T-cell (primary cell): Measurements from ENCODE around the gene HAO1. TPM values are rescaled to one million over a fixed set of nuclear protein-coding genes. Genes with fewer than 3 reads are reported as not detected.
"Not testable (repeated sequence)": the region's sequence is repeated elsewhere in the genome, so short reads cannot be mapped to it uniquely, and the experiment has no call there.

Experiments used
- ATAC-seq, 4 experiments: fragments of 200-7000 bp in 3 of 4; fragments of 150-1000 bp in 1 of 4; cut with Tn5 transposase; replicated peaks in 1 of 4; 1 replicate in 3 of 4; 2 replicates in 1 of 4; pipeline ENCODE4 v1.10.0; 2021; ENCODE audit warnings: moderate library complexity in 3 of 4, mild to moderate bottlenecking in 2 of 4, moderate number of reproducible peaks in 1 of 4
- CTCF ChIA-PET, 2 donors: fragments of 300-600 bp; sonication (Branson Sonifier 250); formaldehyde crosslinking; loops; one replicate each; lab custom pipeline; 2022; ENCODE audit warnings: antibody characterized with exemption in 2 of 2; lab: Charles Lee
- POLR2A ChIA-PET, 2 donors: fragments of 300-600 bp; sonication (Branson Sonifier 250); formaldehyde crosslinking; loops; one replicate each; lab custom pipeline; 2022; ENCODE audit warnings: antibody characterized with exemption in 2 of 2; lab: Charles Lee
- DNase-seq, 35 experiments: peaks; one replicate each; pipeline versions ENCODE4 v3.0.0 to v3.0.0-alpha.2; 2013 to 2023
- H3K27ac ChIP-seq: one replicate; pipeline ENCODE4 v1.5.1; 2013; ENCODE audit warnings: low read length
- H3K27me3 ChIP-seq, 2 experiments: replicated peaks in 1 of 2; 1 replicate in 1 of 2; 2 replicates in 1 of 2; pipeline versions ENCODE4 v1.6.1 to v1.7.0; 2013; ENCODE audit warnings: low read length in 1 of 2, mixed read lengths in 1 of 2; ENCODE audit not compliant: control insufficient read depth in 2 of 2, insufficient read depth in 2 of 2; ENCODE audit errors: extremely low read depth in 1 of 2
- H3K36me3 ChIP-seq, 2 donors: 1 replicate in 1 of 2; 2 replicates in 1 of 2; pipeline versions ENCODE4 v1.6.1 to v1.7.0; 2013; ENCODE audit warnings: low read length in 1 of 2; ENCODE audit not compliant: control insufficient read depth in 2 of 2, insufficient read depth in 1 of 2; ENCODE audit errors: extremely low read depth in 1 of 2
- H3K4me1 ChIP-seq, 2 experiments: 1 replicate in 1 of 2; 2 replicates in 1 of 2; pipeline versions ENCODE4 v1.6.1 to v1.7.0; 2013; ENCODE audit warnings: low read length in 2 of 2, mixed read lengths in 1 of 2; ENCODE audit not compliant: insufficient read depth in 2 of 2, control insufficient read depth in 1 of 2; ENCODE audit errors: extremely low read depth in 1 of 2
- H3K4me3 ChIP-seq, 2 donors: 1 replicate in 1 of 2; 2 replicates in 1 of 2; pipeline versions ENCODE4 v1.5.1 to v1.7.0; 2013; ENCODE audit warnings: mild to moderate bottlenecking in 2 of 2, low read length in 1 of 2, moderate library complexity in 1 of 2; ENCODE audit not compliant: control insufficient read depth in 1 of 2; ENCODE audit errors: extremely low read depth in 1 of 2
- H3K9me3 ChIP-seq: 2 replicates; pipeline ENCODE4 v1.7.0; 2013
- H3K27ac Mint-ChIP-seq, 2 donors: one replicate each; pipeline ENCODE4 v1.8.0; 2020 to 2021; ENCODE audit warnings: mild to moderate bottlenecking in 2 of 2, mixed read lengths in 2 of 2
- H3K27me3 Mint-ChIP-seq, 2 donors: one replicate each; pipeline ENCODE4 v1.8.0; 2021 to 2022; ENCODE audit warnings: mixed read lengths in 2 of 2
- H3K36me3 Mint-ChIP-seq: one replicate; pipeline ENCODE4 v1.8.0; 2021; ENCODE audit warnings: mixed read lengths
- H3K4me1 Mint-ChIP-seq, 3 donors: one replicate each; pipeline ENCODE4 v1.8.0; 2020 to 2022; ENCODE audit warnings: mixed read lengths in 3 of 3, mild to moderate bottlenecking in 1 of 3
- H3K4me3 Mint-ChIP-seq, 3 donors: one replicate each; pipeline ENCODE4 v1.8.0; 2020 to 2022; ENCODE audit warnings: mild to moderate bottlenecking in 3 of 3, mixed read lengths in 3 of 3, moderate library complexity in 3 of 3
- H3K9me3 Mint-ChIP-seq, 3 donors: one replicate each; pipeline ENCODE4 v1.8.0; 2020 to 2022; ENCODE audit warnings: mixed read lengths in 3 of 3
- WGBS: methylation state at CpG from one replicate; pipeline ENCODE4 v1.1.5; 2013; ENCODE audit warnings: missing lambda C conversion rate; ENCODE audit not compliant: insufficient coverage; 5-methylcytosine and 5-hydroxymethylcytosine counted together
- total RNA-seq, 35 experiments: library from RNA in 6 of 35; stranded (reverse) in 6 of 35; fragments of 120-200 nt in 1 of 35; gene quantifications; one replicate each; pipeline versions ENCODE4 v1.2.1 to v1.2.4 and lab custom pipeline; 2013 to 2026

Gene HAO1
- total RNA-seq, 5 donors from 2014 or later (not counting 1 experiment from before 2014, with no cell fraction given) = not detected

DNA sequence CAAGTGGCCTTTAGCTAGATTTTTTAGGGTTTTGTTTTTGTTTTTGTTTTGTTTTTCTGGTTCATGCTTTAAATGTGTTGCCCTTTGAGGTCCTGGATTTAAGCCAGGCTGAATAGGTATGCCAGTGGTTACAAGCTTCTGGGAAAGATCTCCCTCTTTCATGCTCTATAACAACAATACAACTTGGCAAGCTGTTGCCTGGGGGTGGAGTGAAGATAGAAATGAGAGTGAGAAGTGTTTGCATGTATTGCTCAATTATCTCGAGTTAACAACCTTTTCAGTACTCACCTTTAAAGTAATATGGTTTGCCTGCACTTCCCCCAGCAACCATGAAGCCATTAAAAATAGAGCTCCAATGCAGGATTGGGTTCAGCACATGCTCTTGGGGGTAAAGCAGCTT lies 19.2 kb upstream of the HAO1 start:
- peaks cover 0 to 12% of the 10 kb centered on the region in 2 experiments for H3K27me3 ChIP-seq
- peaks cover 0 to 12% (median 6%) of the 10 kb centered on the region in 3 donors for H3K9me3 Mint-ChIP-seq
- H3K4me1 ChIP-seq = no peaks in the 10 kb centered on the region
- H3K4me3 ChIP-seq = no peak overlapping the region
- no peak for DNase-seq
- no peak overlapping the region for H3K27ac ChIP-seq
- H3K36me3 Mint-ChIP-seq = no peaks in the 10 kb centered on the region
- ATAC-seq = no peak
- ChIA-PET POLR2A (no interaction called here), CTCF (no interaction called here)
- H3K4me3 Mint-ChIP-seq = no peak overlapping the region
- no peaks in the 10 kb centered on the region for H3K4me1 Mint-ChIP-seq
- no peaks in the 10 kb centered on the region for H3K9me3 ChIP-seq
- H3K27me3 Mint-ChIP-seq = peaks cover 34 to 38% of the 10 kb centered on the region in 2 donors
- no peak overlapping the region for H3K27ac Mint-ChIP-seq
- WGBS = no CpG with 5 or more reads among the region's 1 CpG
- H3K36me3 ChIP-seq = no peaks in the 10 kb centered on the region

DNA sequence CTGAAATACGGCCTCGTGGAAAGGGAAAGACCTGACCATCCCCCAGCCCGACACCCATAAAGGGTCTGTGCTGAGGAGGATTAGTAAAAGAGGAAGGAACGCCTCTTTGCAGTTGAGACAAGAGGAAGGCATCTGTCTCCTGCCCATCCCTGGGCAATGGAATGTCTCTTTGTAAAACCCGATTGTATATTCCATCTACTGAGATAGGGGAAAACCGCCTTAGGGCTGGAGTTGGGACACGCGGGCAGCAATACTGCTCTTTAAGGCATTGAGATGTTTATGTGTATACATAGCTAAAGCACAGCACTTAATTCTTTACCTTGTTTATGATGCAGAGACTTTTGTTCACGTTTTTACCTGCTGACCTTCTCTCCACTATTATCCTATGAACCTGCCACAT lies 16.3 kb upstream of the HAO1 start:
- ATAC-seq, H3K4me1 ChIP-seq, POLR2A ChIA-PET, H3K36me3 Mint-ChIP-seq, H3K4me3 Mint-ChIP-seq, H3K36me3 ChIP-seq, H3K27me3 ChIP-seq, H3K27ac ChIP-seq, H3K4me1 Mint-ChIP-seq, CTCF ChIA-PET, H3K9me3 ChIP-seq, H3K4me3 ChIP-seq, H3K27ac Mint-ChIP-seq, DNase-seq: not testable (repeated sequence)
- 40% methylated on average over 1 of the region's 9 CpGs for WGBS
- H3K27me3 Mint-ChIP-seq = peaks cover 36 to 37% of the 10 kb centered on the region in 2 donors
- H3K9me3 Mint-ChIP-seq = peaks cover 6 to 19% (median 7%) of the 10 kb centered on the region in 3 donors

DNA sequence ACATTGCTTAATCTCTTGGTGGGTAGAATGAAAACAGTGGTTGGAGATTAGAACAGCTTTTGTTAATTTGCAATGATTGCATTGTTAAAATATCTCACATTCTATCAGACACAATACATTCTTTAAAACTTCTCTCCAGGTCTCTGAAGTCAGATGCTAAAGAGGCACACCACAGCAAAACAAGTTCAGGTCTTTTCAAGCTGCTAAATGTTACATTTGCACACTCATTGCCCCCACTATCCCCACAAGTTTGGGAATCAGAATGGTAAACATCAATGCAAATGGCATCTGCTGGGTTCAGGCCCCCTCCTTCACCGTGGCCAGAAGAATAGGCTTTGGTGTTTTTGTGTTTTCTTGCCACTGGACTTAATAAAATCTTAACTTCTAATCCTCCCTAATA lies 10.1 kb upstream of the HAO1 start:
- no peaks in the 10 kb centered on the region for H3K36me3 Mint-ChIP-seq
- Histone ChIP-seq H3K27me3 (peaks cover 0 to 4% of the 10 kb centered on the region in 2 experiments), H3K4me3 (no peak overlapping the region), H3K27ac (no peak overlapping the region), H3K9me3 (no peaks in the 10 kb centered on the region), H3K36me3 (no peaks in the 10 kb centered on the region), H3K4me1 (no peaks in the 10 kb centered on the region)
- no peak overlapping the region for H3K4me3 Mint-ChIP-seq
- ChIA-PET POLR2A (no interaction called here), CTCF (no interaction called here)
- peaks cover 9 to 27% (median 17%) of the 10 kb centered on the region in 3 donors for H3K9me3 Mint-ChIP-seq
- no peak overlapping the region for H3K27ac Mint-ChIP-seq
- peaks cover 12 to 20% of the 10 kb centered on the region in 2 donors for H3K27me3 Mint-ChIP-seq
- no peak for ATAC-seq
- DNase-seq = no peak
- no peaks in the 10 kb centered on the region for H3K4me1 Mint-ChIP-seq
- no CpG with 5 or more reads among the region's 1 CpG for WGBS

DNA sequence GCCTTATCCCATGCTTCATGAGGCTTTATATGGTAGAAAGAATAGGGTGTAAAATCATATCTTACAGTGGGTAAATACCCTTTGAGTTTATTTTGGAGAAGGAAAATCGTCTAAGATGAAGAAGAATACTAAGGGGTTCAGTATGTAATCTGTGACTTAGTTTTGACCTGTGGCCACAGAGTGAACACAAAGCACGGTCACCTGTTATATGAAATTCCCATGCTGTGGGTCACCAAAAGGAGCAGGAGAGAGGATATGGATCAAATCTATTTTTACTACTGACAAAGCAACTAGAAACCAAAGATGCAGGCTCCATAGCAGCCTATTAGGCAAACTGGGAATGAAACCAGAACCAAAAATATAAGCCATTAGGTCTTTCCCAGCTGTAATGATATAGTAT lies 3.6 kb upstream of the HAO1 start:
- ChIA-PET CTCF (no interaction called here), POLR2A (no interaction called here)
- Histone ChIP-seq H3K36me3 (no peaks in the 10 kb centered on the region), H3K4me1 (no peaks in the 10 kb centered on the region), H3K27me3 (no peaks in the 10 kb centered on the region), H3K9me3 (no peaks in the 10 kb centered on the region), H3K4me3 (no peak overlapping the region), H3K27ac (no peak overlapping the region)
- WGBS = 57% methylated on average over 1 of the region's 2 CpGs
- no peak overlapping the region for H3K4me3 Mint-ChIP-seq
- no peak overlapping the region for H3K27ac Mint-ChIP-seq
- DNase-seq = no peak
- no peaks in the 10 kb centered on the region for H3K36me3 Mint-ChIP-seq
- H3K9me3 Mint-ChIP-seq = peaks cover 9 to 13% (median 9%) of the 10 kb centered on the region in 3 donors
- H3K27me3 Mint-ChIP-seq = peaks cover 9 to 13% of the 10 kb centered on the region in 2 donors
- H3K4me1 Mint-ChIP-seq = no peaks in the 10 kb centered on the region
- ATAC-seq = no peak

DNA sequence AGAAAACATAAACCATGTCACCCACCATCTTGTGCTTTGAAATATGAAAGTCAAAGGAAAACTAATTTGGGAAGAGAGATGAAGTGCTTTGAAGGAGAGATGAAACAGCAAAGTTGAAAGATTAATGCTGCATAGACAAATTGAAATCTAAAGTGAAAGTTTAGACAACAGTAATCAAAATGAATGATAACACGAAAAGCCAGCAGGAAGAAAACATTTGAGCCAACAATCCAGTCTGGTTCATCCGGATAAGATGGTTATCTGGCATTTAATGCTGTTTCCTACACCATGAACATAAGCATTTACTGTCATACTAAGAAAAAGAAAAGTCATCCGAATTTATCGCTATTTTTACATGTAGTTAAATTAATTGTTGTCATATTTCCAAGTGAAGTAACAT lies 595 bp downstream of the HAO1 start:
- no peaks in the 10 kb centered on the region for H3K36me3 Mint-ChIP-seq
- no peak for ATAC-seq
- WGBS = 80% methylated on average over 1 of the region's 4 CpGs
- no peaks in the 10 kb centered on the region for H3K9me3 ChIP-seq
- no peaks in the 10 kb centered on the region for H3K9me3 Mint-ChIP-seq
- ChIA-PET POLR2A (no interaction called here), CTCF (no interaction called here)
- H3K4me3 ChIP-seq = no peak overlapping the region
- H3K36me3 ChIP-seq = no peaks in the 10 kb centered on the region
- no peaks in the 10 kb centered on the region for H3K4me1 ChIP-seq
- no peak overlapping the region for H3K27ac Mint-ChIP-seq
- DNase-seq = no peak
- peaks cover 10% of the 10 kb centered on the region in 2 donors for H3K27me3 Mint-ChIP-seq
- H3K27me3 ChIP-seq = no peaks in the 10 kb centered on the region
- no peak overlapping the region for H3K27ac ChIP-seq
- H3K4me3 Mint-ChIP-seq = no peak overlapping the region
- no peaks in the 10 kb centered on the region for H3K4me1 Mint-ChIP-seq

DNA sequence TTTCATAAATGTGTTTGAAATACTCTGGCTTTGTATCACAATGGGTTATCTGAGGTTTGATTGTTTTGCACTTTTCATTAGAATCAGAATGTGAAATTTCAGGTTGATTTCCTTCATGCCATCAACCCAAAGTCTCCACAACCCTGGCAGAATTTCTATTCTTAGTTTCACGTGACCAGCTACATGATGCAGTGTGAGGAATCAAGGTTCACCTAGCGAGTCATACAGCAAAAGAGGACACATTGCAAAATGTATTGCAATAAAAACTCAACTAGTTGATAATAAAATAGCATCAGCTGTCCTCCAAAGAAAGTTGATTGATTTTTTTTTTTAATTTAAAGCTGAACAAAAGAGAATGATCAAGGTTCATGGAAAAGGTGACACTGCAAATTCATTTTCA lies 2.2 kb downstream of the HAO1 start:
- WGBS = 67% methylated on average over 1 of the region's 2 CpGs
- Mint-ChIP-seq H3K9me3 (no peaks in the 10 kb centered on the region), H3K4me1 (no peaks in the 10 kb centered on the region)

DNA sequence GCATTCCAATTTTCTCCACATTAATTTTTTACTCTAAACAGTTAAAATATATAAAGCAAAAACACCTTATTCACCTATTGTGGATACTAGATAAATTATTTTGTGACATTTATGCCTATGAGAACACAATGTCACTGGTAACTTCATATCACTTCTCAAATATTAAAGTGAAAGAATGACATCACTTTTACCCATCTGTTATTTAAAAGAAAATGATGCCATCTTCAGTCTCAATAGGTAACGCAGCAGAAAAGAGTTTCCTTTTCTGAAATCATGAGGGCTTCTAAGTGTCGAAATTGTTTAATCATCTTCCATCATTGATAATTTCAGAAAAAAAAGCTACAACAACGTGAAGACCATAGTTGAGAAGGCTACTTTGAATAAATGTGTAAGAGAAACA lies 2.9 kb downstream of the HAO1 start:
- WGBS = no CpG with 5 or more reads among the region's 3 CpGs
- CTCF ChIA-PET = interaction anchor here (0.8 to 3.5 kb wide), 6 partner anchors 9 to 785 kb away, joined by 3 to 61 read pairs (median 4); no protein-coding TSS in a partner anchor
- no peak for DNase-seq
- POLR2A ChIA-PET = no interaction called here
- H3K4me3 Mint-ChIP-seq = no peak overlapping the region
- Histone ChIP-seq H3K9me3 (no peaks in the 10 kb centered on the region), H3K4me3 (no peak overlapping the region), H3K36me3 (no peaks in the 10 kb centered on the region), H3K4me1 (no peaks in the 10 kb centered on the region), H3K27ac (no peak overlapping the region), H3K27me3 (no peaks in the 10 kb centered on the region)
- H3K27ac Mint-ChIP-seq = no peak overlapping the region
- H3K4me1 Mint-ChIP-seq = no peaks in the 10 kb centered on the region
- no peaks in the 10 kb centered on the region for H3K9me3 Mint-ChIP-seq
- ATAC-seq = no peak
- peaks cover 7 to 8% of the 10 kb centered on the region in 2 donors for H3K27me3 Mint-ChIP-seq
- no peaks in the 10 kb centered on the region for H3K36me3 Mint-ChIP-seq

More for the DNA sequence above, 2.2 kb downstream of the HAO1 start:
- no peaks in the 10 kb centered on the region for H3K36me3 ChIP-seq
- no peak overlapping the region for H3K27ac Mint-ChIP-seq
- no peaks in the 10 kb centered on the region for H3K27me3 ChIP-seq
- H3K27ac ChIP-seq = no peak overlapping the region
- DNase-seq (no peak), ATAC-seq (no peak)
- CTCF ChIA-PET = interaction anchor here (0.9 to 1.3 kb wide), 4 partner anchors 783 to 785 kb away, joined by 3 to 4 read pairs (median 3); no protein-coding TSS in a partner anchor
- H3K36me3 Mint-ChIP-seq = no peaks in the 10 kb centered on the region
- no peaks in the 10 kb centered on the region for H3K9me3 ChIP-seq
- no peaks in the 10 kb centered on the region for H3K4me1 ChIP-seq
- peaks cover 9 to 13% of the 10 kb centered on the region in 2 donors for H3K27me3 Mint-ChIP-seq
- POLR2A ChIA-PET = no interaction called here
- H3K4me3 ChIP-seq = no peak overlapping the region
- H3K4me3 Mint-ChIP-seq = no peak overlapping the region
